Measurements from ENCODE around the gene FXYD5. TPM values are rescaled to one million over a fixed set of nuclear protein-coding genes. Genes with fewer than 3 reads are reported as not detected.
A peak's percentile ranks its signal among the peaks of the same experiment; 100 is the strongest.

The FXYD5 gene
- total and polyA plus RNA-seq, 9 of the 15 experiments (the other 6 are each of a cell fraction or from before 2014, with no cell fraction given) = 104 to 537 (median 174) TPM

- TF ChIP-seq ZBTB34 (CRISPR knock-in tag; IDR thresholded peaks at IDR 0.05) (peak; percentile 89), SREBF1 (IDR thresholded peaks at IDR 0.05; ENCODE audit: borderline replicate concordance, low read depth, low read length) (no peak), C11orf30 (IDR thresholded peaks at IDR 0.05; ENCODE audit: low read depth) (no peak), ZBTB2 (IDR thresholded peaks at IDR 0.05) (peak; percentile 63; the same call in 1 of the 2 replicates), ZNF165 (CRISPR knock-in tag; IDR thresholded peaks at IDR 0.05; ENCODE audit: borderline replicate concordance) (peak; percentile 97), GABPA (tag; conservative IDR thresholded peaks at IDR 0.05; ENCODE audit: low read depth) (peak; percentile 27; the same call in 1 of the 2 replicates), E4F1 (CRISPR knock-in tag; IDR thresholded peaks at IDR 0.05; ENCODE audit: borderline replicate concordance) (peak; percentile 89), TRIM28 (IDR thresholded peaks at IDR 0.05) (peak; percentile 73; the same call in 1 of the 2 replicates), SRSF9 (IDR thresholded peaks at IDR 0.05; ENCODE audit: borderline replicate concordance, low read depth, low read length) (no peak), CHD2 (IDR thresholded peaks at IDR 0.05; ENCODE audit: low read depth, low read length) (no peak), CEBPZ (IDR thresholded peaks at IDR 0.05; ENCODE audit: borderline replicate concordance, low read depth, low read length) (no peak), ETV6 (IDR thresholded peaks at IDR 0.05; ENCODE audit: borderline replicate concordance in 1 of 2, low read depth in 2 of 2, low read length in 1 of 2) (no peak), ETV6 (CRISPR knock-in tag; IDR thresholded peaks at IDR 0.05; ENCODE audit: borderline replicate concordance) (no peak), ZFPM2 (CRISPR knock-in tag; IDR thresholded peaks at IDR 0.05) (peak; percentile 90; the same call in 1 of the 2 replicates)
- TF ChIP-seq, protein P1, sequence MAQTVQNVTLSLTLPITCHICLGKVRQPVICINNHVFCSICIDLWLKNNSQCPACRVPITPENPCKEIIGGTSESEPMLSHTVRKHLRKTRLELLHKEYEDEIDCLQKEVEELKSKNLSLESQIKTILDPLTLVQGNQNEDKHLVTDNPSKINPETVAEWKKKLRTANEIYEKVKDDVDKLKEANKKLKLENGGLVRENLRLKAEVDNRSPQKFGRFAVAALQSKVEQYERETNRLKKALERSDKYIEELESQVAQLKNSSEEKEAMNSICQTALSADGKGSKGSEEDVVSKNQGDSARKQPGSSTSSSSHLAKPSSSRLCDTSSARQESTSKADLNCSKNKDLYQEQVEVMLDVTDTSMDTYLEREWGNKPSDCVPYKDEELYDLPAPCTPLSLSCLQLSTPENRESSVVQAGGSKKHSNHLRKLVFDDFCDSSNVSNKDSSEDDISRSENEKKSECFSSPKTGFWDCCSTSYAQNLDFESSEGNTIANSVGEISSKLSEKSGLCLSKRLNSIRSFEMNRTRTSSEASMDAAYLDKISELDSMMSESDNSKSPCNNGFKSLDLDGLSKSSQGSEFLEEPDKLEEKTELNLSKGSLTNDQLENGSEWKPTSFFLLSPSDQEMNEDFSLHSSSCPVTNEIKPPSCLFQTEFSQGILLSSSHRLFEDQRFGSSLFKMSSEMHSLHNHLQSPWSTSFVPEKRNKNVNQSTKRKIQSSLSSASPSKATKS (CRISPR knock-in tag; IDR thresholded peaks at IDR 0.05) = peak; percentile 94
Measured at GRCh38 chr19:35204799-35205732, 50.5 kb downstream of the FXYD5 start (continued).
